WERI-Rb-1 (cell line): ENCODE data around the gene ST6GALNAC3.

Experiments
- DNase-seq: peaks from one replicate; pipeline ENCODE4 v3.0.0-alpha.2; 2020
- H3K27ac ChIP-seq: fragments of 250-450 bp; sonication (Bioruptor Pico); 2 replicates; pipeline ENCODE4 v1.5.1; 2020; ENCODE audit warnings: mild to moderate bottlenecking, moderate library complexity
- H3K27me3 ChIP-seq: fragments of 250-450 bp; sonication (Bioruptor Pico); 2 replicates; pipeline ENCODE4 v1.5.1; 2021; ENCODE audit warnings: mild to moderate bottlenecking, low read depth, moderate library complexity; ENCODE audit not compliant: insufficient read depth, severe bottlenecking
- H3K36me3 ChIP-seq: fragments of 250-450 bp; sonication (Bioruptor Pico); 2 replicates; pipeline ENCODE4 v1.5.1; 2020; ENCODE audit warnings: mild to moderate bottlenecking, moderate library complexity
- H3K4me3 ChIP-seq: 2 replicates; pipeline ENCODE4 v1.5.1; 2011; ENCODE audit warnings: low read depth, mild to moderate bottlenecking, control low read depth, low read length
- H3K9me3 ChIP-seq: fragments of 250-450 bp; sonication (Bioruptor Pico); 2 replicates; pipeline ENCODE4 v1.5.1; 2021; ENCODE audit warnings: mild to moderate bottlenecking, moderate library complexity; ENCODE audit not compliant: severe bottlenecking
- TF ChIP-seq, protein P1 (sequence below): IDR thresholded peaks from 2 replicates; pipeline ENCODE4 v1.5.1; 2011; ENCODE audit warnings: low read depth, mild to moderate bottlenecking, control low read depth, inconsistent platforms, low read length

Gene ST6GALNAC3

GRCh38 chr1:76084029-76084627 is 9.6 kb downstream of the ST6GALNAC3 start:
- H3K27ac ChIP-seq, result no peak overlapping the region
- no peaks in the 10 kb centered on the region for H3K9me3 ChIP-seq
- no peaks in the 10 kb centered on the region for H3K36me3 ChIP-seq
- H3K27me3 ChIP-seq, result no peaks in the 10 kb centered on the region
- H3K4me3 ChIP-seq, result no peak overlapping the region
- no peak for DNase-seq
- TF ChIP-seq, protein P1, sequence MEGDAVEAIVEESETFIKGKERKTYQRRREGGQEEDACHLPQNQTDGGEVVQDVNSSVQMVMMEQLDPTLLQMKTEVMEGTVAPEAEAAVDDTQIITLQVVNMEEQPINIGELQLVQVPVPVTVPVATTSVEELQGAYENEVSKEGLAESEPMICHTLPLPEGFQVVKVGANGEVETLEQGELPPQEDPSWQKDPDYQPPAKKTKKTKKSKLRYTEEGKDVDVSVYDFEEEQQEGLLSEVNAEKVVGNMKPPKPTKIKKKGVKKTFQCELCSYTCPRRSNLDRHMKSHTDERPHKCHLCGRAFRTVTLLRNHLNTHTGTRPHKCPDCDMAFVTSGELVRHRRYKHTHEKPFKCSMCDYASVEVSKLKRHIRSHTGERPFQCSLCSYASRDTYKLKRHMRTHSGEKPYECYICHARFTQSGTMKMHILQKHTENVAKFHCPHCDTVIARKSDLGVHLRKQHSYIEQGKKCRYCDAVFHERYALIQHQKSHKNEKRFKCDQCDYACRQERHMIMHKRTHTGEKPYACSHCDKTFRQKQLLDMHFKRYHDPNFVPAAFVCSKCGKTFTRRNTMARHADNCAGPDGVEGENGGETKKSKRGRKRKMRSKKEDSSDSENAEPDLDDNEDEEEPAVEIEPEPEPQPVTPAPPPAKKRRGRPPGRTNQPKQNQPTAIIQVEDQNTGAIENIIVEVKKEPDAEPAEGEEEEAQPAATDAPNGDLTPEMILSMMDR, result no peak

DNA sequence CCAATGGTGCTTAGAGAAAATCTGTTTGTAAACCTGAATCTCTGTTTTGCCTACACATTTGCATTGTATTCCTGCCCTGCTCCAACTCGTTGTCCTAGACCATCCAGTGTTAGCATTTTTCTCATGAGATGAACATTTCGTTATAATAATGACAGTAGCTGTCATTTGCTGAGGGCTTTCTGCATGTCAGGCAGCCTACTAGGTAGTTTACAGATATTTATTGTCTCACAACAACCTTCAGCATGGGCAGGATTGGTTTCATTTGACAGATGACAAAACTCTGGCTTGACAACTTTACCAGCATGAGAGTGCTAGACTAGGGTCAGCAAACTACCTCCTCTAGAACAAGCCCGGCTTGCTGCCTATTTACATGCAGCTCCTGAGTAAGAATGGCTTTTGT is 10.1 kb downstream of the ST6GALNAC3 start:
- H3K27me3 ChIP-seq, result no peaks in the 10 kb centered on the region
- no peak for DNase-seq
- H3K36me3 ChIP-seq, result no peaks in the 10 kb centered on the region
- H3K27ac ChIP-seq, result no peak overlapping the region
- no peaks in the 10 kb centered on the region for H3K9me3 ChIP-seq
- TF ChIP-seq, protein P1, result no peak
- no peak overlapping the region for H3K4me3 ChIP-seq

DNA sequence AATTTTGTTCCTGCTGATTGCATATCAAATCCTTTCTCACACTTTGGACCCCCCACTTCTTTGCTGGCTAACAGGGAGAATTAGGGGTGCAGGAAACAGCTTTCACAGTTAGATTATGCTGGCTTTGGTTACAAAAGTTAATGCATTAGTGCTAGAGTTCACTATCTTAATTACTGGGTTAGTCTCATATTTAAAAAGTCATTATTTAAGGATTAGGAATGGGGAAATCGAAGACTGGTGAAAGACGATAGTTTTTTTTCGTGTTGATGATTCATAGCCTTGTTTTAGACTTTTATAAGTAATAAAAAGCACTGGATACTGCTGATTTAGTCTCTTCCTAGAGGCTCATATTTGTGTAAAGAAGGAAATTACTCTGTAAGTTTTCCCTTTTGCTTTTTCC is 11.6 kb downstream of the ST6GALNAC3 start:
- DNase-seq, result no peak
- Histone ChIP-seq H3K4me3 (no peak overlapping the region), H3K36me3 (no peaks in the 10 kb centered on the region), H3K9me3 (no peaks in the 10 kb centered on the region), H3K27me3 (no peaks in the 10 kb centered on the region), H3K27ac (no peak overlapping the region)
- TF ChIP-seq, protein P1, result no peak

- no peak for DNase-seq
- Histone ChIP-seq H3K36me3 (no peaks in the 10 kb centered on the region), H3K9me3 (no peaks in the 10 kb centered on the region), H3K27ac (no peak overlapping the region), H3K4me3 (no peak overlapping the region), H3K27me3 (no peaks in the 10 kb centered on the region)
- TF ChIP-seq, protein P1, result no peak
These were observed 12.1 kb downstream of the ST6GALNAC3 start for GRCh38 chr1:76086597-76086996.

GRCh38 chr1:76090283-76091203 is 16.0 kb downstream of the ST6GALNAC3 start:
- H3K27ac ChIP-seq, result no peak overlapping the region
- H3K9me3 ChIP-seq, result no peaks in the 10 kb centered on the region
- TF ChIP-seq, protein P1, result no peak
- H3K4me3 ChIP-seq, result no peak overlapping the region
- H3K27me3 ChIP-seq, result no peaks in the 10 kb centered on the region
- no peak for DNase-seq
- no peaks in the 10 kb centered on the region for H3K36me3 ChIP-seq
